ENCODE measurements around the gene TMEM120B.
"Not testable (repeated sequence)": the region's sequence is repeated elsewhere in the genome, so short reads cannot be mapped to it uniquely, and the experiment has no call there.

Gene TMEM120B

GRCh38 chr12:121709064-121709424, 3.5 kb upstream of the TMEM120B start:
- DNase-seq (ENCODE audit: low read depth, low spot score), result not testable (repeated sequence)

- DNase-seq (ENCODE audit: low read depth, low spot score), result no peak
Observed at GRCh38 chr12:121709478-121709961, 3.0 kb upstream of the TMEM120B start.

DNA sequence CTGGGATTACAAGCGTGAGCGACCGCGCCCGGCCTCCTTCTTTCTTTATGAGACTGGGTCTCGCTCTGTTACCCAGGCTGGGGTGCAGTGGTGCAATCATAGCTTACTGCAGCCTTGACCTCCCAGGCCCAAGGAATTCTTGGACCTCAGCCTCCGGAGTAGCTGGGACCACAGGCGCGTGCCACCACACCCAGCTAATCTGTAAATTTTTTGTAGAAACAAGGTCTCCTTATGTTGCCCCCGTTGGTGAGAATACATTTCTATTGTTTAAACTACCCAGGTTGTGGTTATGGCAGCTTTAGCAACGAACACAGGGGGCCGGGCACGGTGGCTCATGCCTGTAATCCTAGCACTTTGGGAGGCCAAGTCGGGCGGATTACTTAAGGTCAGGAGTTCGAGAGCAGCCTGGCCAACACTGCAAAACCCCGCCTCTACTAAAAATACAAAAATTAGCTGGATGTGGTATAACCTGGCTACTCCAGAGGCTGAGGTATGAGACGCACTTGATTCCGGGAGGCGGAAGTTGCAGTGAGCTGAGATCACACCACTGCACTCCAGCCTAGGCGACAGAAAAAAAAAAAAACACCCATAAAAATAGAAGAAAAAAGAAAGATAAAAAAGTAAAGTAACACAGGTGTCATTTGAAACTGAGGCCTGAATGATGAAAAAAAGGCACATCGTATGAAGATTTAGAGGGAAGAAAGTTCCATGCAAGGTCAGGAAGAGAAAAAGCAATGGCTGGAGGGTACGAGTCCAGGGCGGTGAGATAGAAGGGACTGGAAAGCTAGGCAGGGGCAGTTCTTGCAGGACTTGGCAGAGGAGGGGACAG, 977 bp upstream of the TMEM120B start:
- no peak for DNase-seq (ENCODE audit: low read depth, low spot score)

- no peak for DNase-seq (ENCODE audit: low read depth, low spot score)
Observed at GRCh38 chr12:121712190-121712460, 427 bp upstream of the TMEM120B start.

DNA sequence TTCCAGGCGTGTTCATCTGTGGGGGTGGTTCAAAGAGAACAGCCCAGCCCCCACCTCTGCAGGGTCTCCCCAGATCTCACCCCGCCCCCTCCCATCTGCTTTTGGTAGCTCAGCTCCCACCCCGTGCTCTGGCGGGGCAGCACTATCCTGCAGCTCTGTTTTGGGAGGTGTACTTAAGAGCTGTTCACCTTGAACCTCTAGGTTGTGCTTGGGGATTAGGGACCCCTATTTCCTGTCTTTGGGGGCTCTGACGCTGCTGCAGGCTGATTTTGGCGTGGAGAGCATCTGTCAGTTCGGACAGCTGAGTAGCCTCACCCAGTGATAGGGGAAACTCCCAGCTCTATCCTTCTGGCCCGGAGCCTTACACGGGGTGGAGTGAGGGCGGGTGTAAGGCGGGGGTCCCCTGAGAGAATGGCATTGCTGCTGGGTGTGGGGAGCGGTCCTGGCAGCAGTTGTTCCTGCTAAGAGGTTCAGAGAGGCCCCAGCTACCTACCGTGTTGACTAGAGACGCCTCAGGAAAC, 765 bp downstream of the TMEM120B start:
- DNase-seq (ENCODE audit: low read depth, low spot score), result no peak

DNA sequence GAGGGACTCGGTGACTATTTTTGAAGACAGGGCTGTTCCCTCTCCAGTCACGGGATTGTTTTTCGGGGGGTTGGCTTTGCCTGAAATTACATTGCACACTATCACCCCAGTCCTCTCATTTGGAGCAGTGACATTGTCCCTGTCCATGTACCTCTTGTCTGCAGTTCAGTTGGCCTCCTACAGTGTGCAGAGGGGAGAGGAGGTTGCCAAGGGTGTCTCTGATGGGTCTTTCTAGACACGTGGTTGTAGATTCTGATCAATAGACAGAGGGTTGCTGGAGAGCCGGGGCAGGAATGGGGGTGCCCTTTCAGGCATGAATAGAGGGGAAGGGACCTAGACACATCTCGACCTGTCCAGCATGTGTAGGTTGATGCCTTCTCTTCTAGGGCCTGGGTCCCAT, 1.2 kb downstream of the TMEM120B start:
- DNase-seq (ENCODE audit: low read depth, low spot score), result no peak

DNA sequence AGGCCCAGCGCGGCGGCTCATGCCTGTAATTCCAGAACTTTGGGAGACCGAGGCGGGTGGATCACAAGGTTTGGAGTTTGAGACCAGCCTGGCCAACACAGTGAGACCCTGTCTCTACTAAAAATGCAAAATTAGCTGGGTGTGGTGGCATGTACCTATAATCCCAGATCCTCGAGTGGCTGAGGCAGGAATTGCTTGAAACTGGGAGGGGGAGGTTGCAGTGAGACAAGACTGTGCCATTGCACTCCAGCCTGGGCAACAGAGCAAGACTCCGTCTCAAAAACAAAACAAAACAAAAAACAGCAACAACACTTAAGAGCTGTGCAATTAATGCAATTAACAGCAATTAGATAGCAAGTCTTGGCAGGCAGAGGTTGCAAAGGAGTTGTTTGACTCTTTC, 2.5 kb downstream of the TMEM120B start:
- not testable (repeated sequence) for DNase-seq (ENCODE audit: low read depth, low spot score)

DNA sequence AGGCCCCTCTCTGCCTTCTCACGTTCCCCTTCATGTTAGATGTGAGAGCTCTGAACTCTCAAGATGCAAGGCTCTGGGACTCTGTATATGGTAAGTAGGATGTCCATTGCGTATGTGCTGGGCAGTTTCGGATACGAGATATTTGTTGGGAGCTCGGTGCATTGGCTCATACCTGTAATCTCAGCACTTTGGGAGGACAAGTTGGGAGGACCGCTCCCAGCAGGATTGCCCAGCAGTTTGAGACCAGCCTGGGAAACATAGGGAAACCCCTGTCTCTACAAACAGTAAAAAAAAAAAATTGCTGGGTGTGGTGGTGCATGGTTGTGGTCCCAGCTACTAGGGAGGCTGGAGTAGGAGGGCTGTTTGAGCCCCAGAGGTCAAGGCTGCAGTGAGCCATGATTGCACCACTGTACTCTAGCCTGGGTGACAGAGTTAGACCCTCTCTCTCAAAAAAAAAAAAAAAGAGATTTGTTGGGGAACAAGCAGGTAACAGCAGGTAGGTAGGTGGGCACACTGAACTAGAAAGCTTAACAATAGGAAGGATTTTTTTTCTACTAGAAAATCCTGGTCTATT, 3.4 kb downstream of the TMEM120B start:
- DNase-seq (ENCODE audit: low read depth, low spot score), result no peak

DNA sequence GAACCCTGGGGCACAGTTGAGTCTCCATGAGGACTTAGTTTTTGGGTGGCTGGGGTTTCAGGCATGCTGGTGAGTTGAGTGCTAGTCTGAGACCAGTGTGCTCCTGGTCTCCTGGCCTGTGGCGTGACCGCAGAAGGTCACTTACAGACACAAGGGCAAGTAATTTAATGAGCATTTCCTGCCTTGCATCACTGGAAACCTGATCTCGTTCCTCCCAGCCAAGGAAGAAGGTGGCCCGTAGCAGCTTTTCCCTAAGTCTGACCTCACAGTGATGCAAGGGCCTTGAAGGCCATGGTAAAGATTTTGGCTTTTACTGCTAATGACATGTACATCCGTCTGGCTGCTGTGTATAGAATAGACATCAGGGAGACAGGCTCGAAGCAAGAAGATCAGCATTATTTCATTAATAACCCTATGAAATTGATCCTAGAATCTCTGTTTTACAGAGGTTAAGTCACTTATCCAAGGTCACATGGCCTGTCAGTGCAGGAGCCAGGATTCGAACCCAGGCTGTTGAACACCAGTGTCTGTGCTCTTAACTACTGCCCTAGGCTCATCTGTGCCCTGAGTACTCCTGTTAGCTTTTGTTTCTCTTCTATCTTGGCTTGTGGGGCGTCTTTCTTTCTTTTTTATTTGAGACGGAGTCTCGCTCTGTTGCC, 4.6 kb downstream of the TMEM120B start:
- no peak for DNase-seq (ENCODE audit: low read depth, low spot score)

- no peak for DNase-seq (ENCODE audit: low read depth, low spot score)
Observed at GRCh38 chr12:121718653-121719239, 6.2 kb downstream of the TMEM120B start.

- DNase-seq (ENCODE audit: low read depth, low spot score), result no peak
Observed at GRCh38 chr12:121719926-121720414, 7.4 kb downstream of the TMEM120B start.

- no peak for DNase-seq (ENCODE audit: low read depth, low spot score)
Observed at GRCh38 chr12:121720762-121721161, 8.2 kb downstream of the TMEM120B start.

GRCh38 chr12:121722511-121722910, 10.0 kb downstream of the TMEM120B start:
- no peak for DNase-seq (ENCODE audit: low read depth, low spot score)

- no peak for DNase-seq (ENCODE audit: low read depth, low spot score)
Observed at GRCh38 chr12:121723200-121723599, 10.6 kb downstream of the TMEM120B start.

GRCh38 chr12:121724925-121725324, 12.4 kb downstream of the TMEM120B start:
- no peak for DNase-seq (ENCODE audit: low read depth, low spot score)

DNA sequence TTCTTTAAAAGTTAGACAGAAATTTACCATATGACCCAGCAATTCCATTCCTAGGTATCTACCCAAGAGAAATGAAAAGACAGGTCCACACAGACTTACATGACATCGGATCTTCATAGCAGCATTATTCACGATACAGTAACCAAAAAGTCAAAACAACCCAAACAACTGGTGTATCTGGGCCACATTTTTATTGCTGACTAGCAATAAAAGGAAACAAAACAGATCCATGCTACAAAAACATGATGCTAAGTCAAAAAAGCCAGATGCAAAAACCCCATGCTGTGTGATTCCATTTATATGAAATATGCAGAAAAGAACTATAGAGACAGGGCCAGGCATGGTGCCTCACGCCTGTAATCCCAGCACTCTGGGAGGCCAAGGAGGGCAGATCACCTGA, 12.9 kb downstream of the TMEM120B start:
- no peak for DNase-seq (ENCODE audit: low read depth, low spot score)

- no peak for DNase-seq (ENCODE audit: low read depth, low spot score)
Observed at GRCh38 chr12:121729021-121729420, 16.5 kb downstream of the TMEM120B start.

DNA sequence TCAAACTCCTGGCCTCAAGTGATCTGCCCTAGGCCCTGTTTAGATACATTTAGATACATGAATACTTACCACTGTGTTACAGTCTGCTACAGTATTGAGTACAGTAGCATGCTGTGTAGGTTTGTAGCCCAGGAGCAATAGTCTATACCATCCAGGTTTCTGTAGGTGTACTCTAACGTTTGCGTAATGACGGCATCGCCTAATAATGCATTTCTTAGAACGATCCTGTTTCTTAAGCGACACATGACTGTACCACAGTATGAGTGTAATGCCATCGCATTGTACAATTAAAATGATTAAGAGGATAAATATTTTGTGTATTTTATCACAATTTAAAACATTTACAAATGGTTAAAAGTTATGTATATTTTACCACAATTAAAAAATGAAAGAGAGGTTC, 18.9 kb downstream of the TMEM120B start:
- no peak for DNase-seq (ENCODE audit: low read depth, low spot score)

GRCh38 chr12:121733849-121734248, 21.3 kb downstream of the TMEM120B start:
- DNase-seq (ENCODE audit: low read depth, low spot score), result no peak

- no peak for DNase-seq (ENCODE audit: low read depth, low spot score)
Observed at GRCh38 chr12:121738340-121738858, 25.8 kb downstream of the TMEM120B start.

- DNase-seq (ENCODE audit: low read depth, low spot score), result no peak
Observed at GRCh38 chr12:121740847-121741246, 28.3 kb downstream of the TMEM120B start.

- DNase-seq (ENCODE audit: low read depth, low spot score), result no peak
Observed at GRCh38 chr12:121741743-121742142, 29.2 kb downstream of the TMEM120B start.

Data from smooth muscle cell of the brain vasculature (primary cell).